GM12891 (cell line): ENCODE data around the gene PRICKLE1.
"Not testable (repeated sequence)": the region's sequence is repeated elsewhere in the genome, so short reads cannot be mapped to it uniquely, and the experiment has no call there.

Source experiments
- DNase-seq: peaks from one replicate; pipeline ENCODE4 v3.0.0; 2011; ENCODE audit warnings: low spot score; ENCODE audit not compliant: insufficient read length
- FAIRE-seq: peaks from 2 replicates; lab custom pipeline; 2011; peaks lifted over from hg19 to GRCh38; lab: Jason Lieb, UNC
- PAX5 ChIP-seq: IDR thresholded peaks from 2 replicates; pipeline ENCODE4 v1.6.1; 2011; ENCODE audit warnings: low read length, moderate library complexity, mild to moderate bottlenecking; ENCODE audit not compliant: insufficient read depth, severe bottlenecking
- POLR2A ChIP-seq: IDR thresholded peaks from 2 replicates; pipeline ENCODE4 v1.6.1; 2011; ENCODE audit warnings: low read depth, low read length, control low read depth
- POLR2AphosphoS5 ChIP-seq: IDR thresholded peaks from 2 replicates; pipeline ENCODE4 v1.6.1; 2011; ENCODE audit warnings: low read depth, low read length, control low read depth
- POU2F2 ChIP-seq: IDR thresholded peaks from 2 replicates; pipeline ENCODE4 v1.6.1; 2011; ENCODE audit warnings: low read depth, mild to moderate bottlenecking, control low read depth, low read length, moderate library complexity
- SPI1 ChIP-seq: IDR thresholded peaks from 2 replicates; pipeline ENCODE4 v1.6.1; 2011; ENCODE audit warnings: low read depth, low read length, control low read depth
- TAF1 ChIP-seq: IDR thresholded peaks from 2 replicates; pipeline ENCODE4 v1.6.1; 2011; ENCODE audit warnings: low read depth, low read length, control low read depth

PRICKLE1 gene

GRCh38 chr12:42564996-42565395 lies 24.6 kb downstream of the PRICKLE1 start:
- TF ChIP-seq PAX5, result no peak
- no peak for TF ChIP-seq TAF1
- no peak for TF ChIP-seq POU2F2
- TF ChIP-seq POLR2A, result no peak
- TF ChIP-seq SPI1, result no peak
- no peak for FAIRE-seq

GRCh38 chr12:42564556-42564955 lies 25.0 kb downstream of the PRICKLE1 start:
- no peak for FAIRE-seq
- TF ChIP-seq POLR2AphosphoS5, result no peak
- no peak for DNase-seq

More at GRCh38 chr12:42564996-42565395, 24.6 kb downstream of the PRICKLE1 start:
- DNase-seq, result no peak

- TF ChIP-seq POLR2A, result no peak
- no peak for TF ChIP-seq PAX5
- TF ChIP-seq POLR2AphosphoS5, result no peak
- TF ChIP-seq SPI1, result no peak
- TF ChIP-seq TAF1, result no peak
- TF ChIP-seq POU2F2, result no peak
- FAIRE-seq (no peak), DNase-seq (no peak)
Measured at GRCh38 chr12:42560977-42561376, 28.6 kb downstream of the PRICKLE1 start.

- FAIRE-seq, result no peak
- TF ChIP-seq SPI1 (no peak), POU2F2 (no peak), POLR2AphosphoS5 (no peak), PAX5 (no peak), TAF1 (no peak), POLR2A (no peak)
- no peak for DNase-seq
Measured at GRCh38 chr12:42557586-42558172, 31.9 kb downstream of the PRICKLE1 start.

- no peak for FAIRE-seq
- DNase-seq, result no peak
- TF ChIP-seq TAF1 (no peak), SPI1 (no peak), PAX5 (no peak), POU2F2 (no peak), POLR2A (no peak), POLR2AphosphoS5 (no peak)
Measured at GRCh38 chr12:42556917-42557316, 32.6 kb downstream of the PRICKLE1 start.

- DNase-seq (no peak), FAIRE-seq (no peak)
- TF ChIP-seq POLR2AphosphoS5 (no peak), POLR2A (no peak), POU2F2 (no peak), TAF1 (no peak), SPI1 (no peak), PAX5 (no peak)
Measured at GRCh38 chr12:42552822-42553221, 36.7 kb downstream of the PRICKLE1 start.

GRCh38 chr12:42550800-42551199 lies 38.7 kb downstream of the PRICKLE1 start:
- TF ChIP-seq TAF1, result no peak
- no peak for TF ChIP-seq POLR2AphosphoS5
- TF ChIP-seq POU2F2, result no peak
- TF ChIP-seq POLR2A, result no peak
- no peak for TF ChIP-seq PAX5
- no peak for TF ChIP-seq SPI1
- DNase-seq (no peak), FAIRE-seq (no peak)

GRCh38 chr12:42546709-42547108 lies 42.8 kb downstream of the PRICKLE1 start:
- FAIRE-seq (no peak), DNase-seq (no peak)
- no peak for TF ChIP-seq SPI1
- no peak for TF ChIP-seq POU2F2
- no peak for TF ChIP-seq TAF1
- TF ChIP-seq POLR2A, result no peak
- no peak for TF ChIP-seq PAX5
- TF ChIP-seq POLR2AphosphoS5, result no peak

- FAIRE-seq (no peak), DNase-seq (no peak)
- TF ChIP-seq POLR2A, result no peak
- no peak for TF ChIP-seq TAF1
- no peak for TF ChIP-seq POU2F2
- no peak for TF ChIP-seq POLR2AphosphoS5
- no peak for TF ChIP-seq SPI1
Measured at GRCh38 chr12:42541965-42542364, 47.6 kb downstream of the PRICKLE1 start.

- not testable (repeated sequence) for FAIRE-seq, DNase-seq
Measured at GRCh38 chr12:42541308-42541707, 48.2 kb downstream of the PRICKLE1 start.

GRCh38 chr12:42539696-42540095 lies 49.9 kb downstream of the PRICKLE1 start:
- FAIRE-seq, result no peak
- TF ChIP-seq TAF1 (no peak), SPI1 (no peak), POU2F2 (no peak), POLR2A (no peak), POLR2AphosphoS5 (no peak), PAX5 (no peak)
- DNase-seq, result no peak
